B cell (primary cell): ENCODE data around the gene FAF2. TPM values are rescaled to one million over a fixed set of nuclear protein-coding genes. Genes with fewer than 3 reads are reported as not detected.

ENCODE experiments used
- ATAC-seq: fragments of 200-7000 bp; cut with Tn5 transposase; one replicate; pipeline ENCODE4 v1.10.0; 2021; ENCODE audit warnings: low read depth, mild to moderate bottlenecking, moderate number of reproducible peaks, moderate library complexity
- CTCF ChIA-PET: fragments of 350-600 bp; sonication (Branson Sonifier 250); formaldehyde crosslinking; loops from one replicate; lab custom pipeline; 2021; ENCODE audit warnings: antibody characterized with exemption, inconsistent platforms; lab: Charles Lee
- POLR2A ChIA-PET: fragments of 350-600 bp; sonication (Branson Sonifier 250); formaldehyde crosslinking; loops from one replicate; lab custom pipeline; 2021; ENCODE audit warnings: antibody characterized with exemption; lab: Charles Lee
- DNase-seq: peaks from one replicate; pipeline ENCODE4 v3.0.0; 2013
- H2AFZ ChIP-seq: 2 replicates; pipeline ENCODE4 v1.6.1; 2012; ENCODE audit warnings: mild to moderate bottlenecking, low read depth, low read length; ENCODE audit not compliant: insufficient read depth, poor library complexity, severe bottlenecking
- H3K27ac ChIP-seq, 2 donors: 1 replicate in 1 of 2; 2 replicates in 1 of 2; pipeline ENCODE4 v1.5.1; 2012 to 2013; ENCODE audit warnings: low read length in 2 of 2, mild to moderate bottlenecking in 2 of 2, moderate library complexity in 1 of 2
- H3K27me3 ChIP-seq, 4 experiments: fragments of 200-600 bp in 1 of 4; sonication (generic) in 1 of 4; replicated peaks in 1 of 4; 1 replicate in 2 of 4; 2 replicates in 2 of 4; pipeline versions ENCODE4 v1.6.1 to v1.7.0; 2013 to 2016; ENCODE audit warnings: low read length in 3 of 4, mild to moderate bottlenecking in 2 of 4, mixed read lengths in 1 of 4, moderate library complexity in 1 of 4; ENCODE audit not compliant: insufficient read depth in 4 of 4, control insufficient read depth in 3 of 4; ENCODE audit errors: control extremely low read depth in 1 of 4
- H3K36me3 ChIP-seq, 2 experiments: replicated peaks in 1 of 2; 1 replicate in 1 of 2; 2 replicates in 1 of 2; pipeline versions ENCODE4 v1.6.1 to v1.7.1; 2013; ENCODE audit warnings: low read length in 1 of 2; ENCODE audit not compliant: insufficient read depth in 2 of 2, control insufficient read depth in 1 of 2; ENCODE audit errors: control extremely low read depth in 1 of 2, extremely low read depth in 1 of 2
- H3K4me1 ChIP-seq, 2 donors: fragments of 200-600 bp in 1 of 2; sonication (generic) in 1 of 2; 1 replicate in 1 of 2; 2 replicates in 1 of 2; pipeline versions ENCODE4 v1.5.1 to v1.6.1; 2013 to 2017; ENCODE audit warnings: low read length in 2 of 2; ENCODE audit not compliant: control insufficient read depth in 2 of 2, insufficient read depth in 2 of 2
- H3K4me2 ChIP-seq: replicated peaks from 2 replicates; pipeline ENCODE3; 2012; ENCODE audit warnings: mild to moderate bottlenecking, low read depth, low read length; ENCODE audit not compliant: poor library complexity, severe bottlenecking
- H3K4me3 ChIP-seq, 5 experiments: fragments of 200-600 bp in 1 of 5; sonication (generic) in 1 of 5; 1 replicate in 3 of 5; 2 replicates in 2 of 5; pipeline versions ENCODE4 v1.5.1 to v1.7.0; 2011 to 2016; ENCODE audit warnings: low read length in 4 of 5, mild to moderate bottlenecking in 4 of 5, low read depth in 2 of 5, control low read depth in 1 of 5, moderate library complexity in 1 of 5; ENCODE audit not compliant: insufficient read depth in 1 of 5; ENCODE audit errors: control extremely low read depth in 1 of 5, extremely low read depth in 1 of 5
- H3K79me2 ChIP-seq: fragments of 200-600 bp; sonication (generic); one replicate; pipeline ENCODE4 v1.6.0; 2016; ENCODE audit warnings: low read length; ENCODE audit not compliant: control insufficient read depth, insufficient read depth
- H3K9ac ChIP-seq: fragments of 200-600 bp; sonication (generic); 2 replicates; pipeline ENCODE4 v1.6.1; 2017; ENCODE audit warnings: mild to moderate bottlenecking, low read length, moderate library complexity
- H3K9me3 ChIP-seq, 3 donors: one replicate each; pipeline versions ENCODE4 v1.6.1 to v1.7.1; 2013; ENCODE audit warnings: low read length in 2 of 3; ENCODE audit not compliant: control insufficient read depth in 2 of 3, insufficient read depth in 1 of 3; ENCODE audit errors: control extremely low read depth in 1 of 3
- H4K20me1 ChIP-seq: 2 replicates; pipeline ENCODE4 v1.6.0; 2012; ENCODE audit warnings: mild to moderate bottlenecking, low read length; ENCODE audit not compliant: insufficient read depth, control insufficient read depth, poor library complexity, severe bottlenecking
- H3K27ac Mint-ChIP-seq: one replicate; pipeline ENCODE4 v1.8.0; 2021; ENCODE audit warnings: mixed read lengths
- H3K27me3 Mint-ChIP-seq: one replicate; pipeline ENCODE4 v1.8.0; 2021; ENCODE audit warnings: mixed read lengths
- H3K4me1 Mint-ChIP-seq: one replicate; pipeline ENCODE4 v1.8.0; 2021; ENCODE audit warnings: mixed read lengths
- H3K4me3 Mint-ChIP-seq: one replicate; pipeline ENCODE4 v1.8.0; 2021; ENCODE audit warnings: mixed read lengths
- H3K9me3 Mint-ChIP-seq: one replicate; pipeline ENCODE4 v1.8.0; 2022; ENCODE audit warnings: mixed read lengths; ENCODE audit not compliant: insufficient read depth
- CTCF ChIP-seq: fragments of 200-600 bp; IDR thresholded peaks from one replicate; pipeline ENCODE4 v1.8.0; 2022; ENCODE audit warnings: antibody characterized with exemption, mild to moderate bottlenecking
- EZH2 ChIP-seq: IDR thresholded peaks from 2 replicates; pipeline ENCODE4 v1.6.1; 2012; ENCODE audit warnings: borderline replicate concordance, low read depth, mild to moderate bottlenecking, moderate library complexity, low read length; ENCODE audit not compliant: insufficient read depth, poor library complexity, severe bottlenecking
- WGBS: methylation state at CpG from one replicate; pipeline ENCODE4 v1.1.5; 2013; ENCODE audit warnings: missing lambda C conversion rate; ENCODE audit not compliant: insufficient coverage; 5-methylcytosine and 5-hydroxymethylcytosine counted together
- intact Hi-C: fragments of 100-400 bp; cut with micrococcal nuclease; formaldehyde crosslinking; loops from one replicate; pipeline ENCODE4 v1.10.0; 2022
- polyA plus RNA-seq: library from polyadenylated mRNA; depleted of rRNA; stranded (reverse); fragments of >200 nt; gene quantifications from 2 replicates; pipeline ENCODE4 v1.2.3, GENCODE V29; 2012
- total RNA-seq, 2 donors: library from RNA; stranded (reverse); fragments of 120-200 nt in 1 of 2; gene quantifications; 1 replicate in 1 of 2; 2 replicates in 1 of 2; pipeline versions ENCODE4 v1.2.3 to v1.2.4, GENCODE V29; 2013 to 2022

The FAF2 gene
- total and polyA plus RNA-seq, 2 donors (not counting 1 experiment from before 2014, with no cell fraction given) = 10.9 to 35.1 TPM

- no peak for ATAC-seq
- ChIA-PET CTCF (interaction anchor here (1.0 to 4.1 kb wide), 3 partner anchors 10 to 489 kb away, joined by 3 to 28 read pairs (median 4); partner anchors contain the start of gene ZNF346), POLR2A (interaction anchor here (1.3 kb wide), 1 partner anchor 10 kb away, joined by 8 read pairs; no protein-coding TSS in a partner anchor)
- Histone ChIP-seq H3K4me1 (peaks cover 66 to 73% of the 10 kb centered on the region in 2 donors), H3K9me3 (no peaks in the 10 kb centered on the region), H3K9ac (peak overlapping the region; percentile 98), H3K36me3 (peaks cover 0 to 58% of the 10 kb centered on the region in 2 experiments), H3K4me2 (peak overlapping the region; percentile 92), H3K79me2 (peaks cover 59% of the 10 kb centered on the region), H3K27me3 (no peaks in the 10 kb centered on the region), H4K20me1 (peaks cover 84% of the 10 kb centered on the region), H3K4me3 (peak overlapping the region; percentile 61 to 100 (median 94)), H2AFZ (no peak overlapping the region), H3K27ac (peak overlapping the region; percentile 93 to 99)
- 13% methylated on average over 8 of the region's 8 CpGs for WGBS
- peaks cover 62% of the 10 kb centered on the region for H3K4me1 Mint-ChIP-seq
- no peaks in the 10 kb centered on the region for H3K9me3 Mint-ChIP-seq
- intact Hi-C loops = no loop called here
- peak; percentile 49 for DNase-seq
- H3K4me3 Mint-ChIP-seq = peak overlapping the region; percentile 99
- H3K27ac Mint-ChIP-seq = peak overlapping the region; percentile 100
- H3K27me3 Mint-ChIP-seq = no peaks in the 10 kb centered on the region
- TF ChIP-seq EZH2 (no peak), CTCF (no peak)
Measured at GRCh38 chr5:176533390-176533789, 85.2 kb downstream of the FAF2 start.

- CTCF ChIA-PET = interaction anchor here (1.0 to 5.3 kb wide), 5 partner anchors 9 to 488 kb away, joined by 3 to 33 read pairs (median 4); partner anchors contain the start of genes CLTB and ZNF346
- Histone ChIP-seq H3K79me2 (peaks cover 59% of the 10 kb centered on the region), H3K4me3 (peak overlapping the region; percentile 61 to 100 (median 94)), H3K4me2 (peak overlapping the region; percentile 92), H3K27me3 (no peaks in the 10 kb centered on the region), H3K4me1 (peaks cover 67 to 68% of the 10 kb centered on the region in 2 donors), H3K36me3 (peaks cover 0 to 51% of the 10 kb centered on the region in 2 experiments), H3K27ac (peak overlapping the region; percentile 93 to 99), H4K20me1 (peaks cover 77% of the 10 kb centered on the region), H3K9me3 (no peaks in the 10 kb centered on the region), H3K9ac (peak overlapping the region; percentile 98), H2AFZ (no peak overlapping the region)
- ATAC-seq (no peak), DNase-seq (peak; percentile 62)
- Mint-ChIP-seq H3K4me3 (peak overlapping the region; percentile 99), H3K9me3 (no peaks in the 10 kb centered on the region), H3K27me3 (no peaks in the 10 kb centered on the region), H3K4me1 (peaks cover 60% of the 10 kb centered on the region), H3K27ac (peak overlapping the region; percentile 100)
- TF ChIP-seq EZH2 (no peak), CTCF (no peak)
- 3% methylated on average over 10 of the region's 10 CpGs for WGBS
- POLR2A ChIA-PET = interaction anchor here (1.3 to 4.1 kb wide), 2 partner anchors 9 to 86 kb away, joined by 8 to 30 read pairs; partner anchors contain the start of gene FAF2
- intact Hi-C loops = loop anchor here (2.0 kb wide), 1 partner anchor 19 kb away; no protein-coding TSS in a partner anchor
Measured at GRCh38 chr5:176533894-176534611, 85.9 kb downstream of the FAF2 start.
